Endothelial cell (in vitro differentiated cells): ENCODE measurements around the gene CCDC106. TPM values are rescaled to one million over a fixed set of nuclear protein-coding genes. Genes with fewer than 3 reads are reported as not detected.

ENCODE experiments used
- DNase-seq: peaks from one replicate; pipeline ENCODE4 v3.0.0; 2021; ENCODE audit warnings: low spot score
- H3K27ac Mint-ChIP-seq: one replicate; pipeline ENCODE4 v1.8.0; 2021; ENCODE audit warnings: mixed read lengths, inconsistent platforms; ENCODE audit not compliant: unreplicated experiment
- H3K27me3 Mint-ChIP-seq: one replicate; pipeline ENCODE4 v1.8.0; 2021; ENCODE audit warnings: mild to moderate bottlenecking, moderate library complexity, mixed read lengths, inconsistent platforms; ENCODE audit not compliant: unreplicated experiment
- H3K36me3 Mint-ChIP-seq: one replicate; pipeline ENCODE4 v1.8.0; 2021; ENCODE audit warnings: mild to moderate bottlenecking, low read depth, mixed read lengths, inconsistent platforms; ENCODE audit not compliant: unreplicated experiment
- H3K4me1 Mint-ChIP-seq: one replicate; pipeline ENCODE4 v1.8.0; 2021; ENCODE audit warnings: mild to moderate bottlenecking, mixed read lengths, inconsistent platforms; ENCODE audit not compliant: unreplicated experiment
- H3K4me3 Mint-ChIP-seq: one replicate; pipeline ENCODE4 v1.8.0; 2021; ENCODE audit warnings: mild to moderate bottlenecking, mixed read lengths, inconsistent platforms; ENCODE audit not compliant: unreplicated experiment
- H3K9me3 Mint-ChIP-seq: one replicate; pipeline ENCODE4 v1.8.0; 2021; ENCODE audit warnings: mixed read lengths, inconsistent platforms; ENCODE audit not compliant: unreplicated experiment
- total RNA-seq: library from RNA; stranded (reverse); fragmentation: NEBNext Ultra II Directional; extraction: Animal tissue kit (Norgen Biotek cat#: 25700); gene quantifications from one replicate; pipeline ENCODE4 v1.2.1, GENCODE V29; 2021; ENCODE audit not compliant: unreplicated experiment
- TF ChIP-seq, protein P1 (sequence below): fragments of 200-600 bp; sonication (generic); IDR thresholded peaks from one replicate; pipeline ENCODE4 v1.5.0; 2021; ENCODE audit warnings: antibody characterized with exemption; ENCODE audit not compliant: unreplicated experiment

Gene CCDC106
- total RNA-seq, 1 donor from 2014 or later: 20.1 TPM

DNA sequence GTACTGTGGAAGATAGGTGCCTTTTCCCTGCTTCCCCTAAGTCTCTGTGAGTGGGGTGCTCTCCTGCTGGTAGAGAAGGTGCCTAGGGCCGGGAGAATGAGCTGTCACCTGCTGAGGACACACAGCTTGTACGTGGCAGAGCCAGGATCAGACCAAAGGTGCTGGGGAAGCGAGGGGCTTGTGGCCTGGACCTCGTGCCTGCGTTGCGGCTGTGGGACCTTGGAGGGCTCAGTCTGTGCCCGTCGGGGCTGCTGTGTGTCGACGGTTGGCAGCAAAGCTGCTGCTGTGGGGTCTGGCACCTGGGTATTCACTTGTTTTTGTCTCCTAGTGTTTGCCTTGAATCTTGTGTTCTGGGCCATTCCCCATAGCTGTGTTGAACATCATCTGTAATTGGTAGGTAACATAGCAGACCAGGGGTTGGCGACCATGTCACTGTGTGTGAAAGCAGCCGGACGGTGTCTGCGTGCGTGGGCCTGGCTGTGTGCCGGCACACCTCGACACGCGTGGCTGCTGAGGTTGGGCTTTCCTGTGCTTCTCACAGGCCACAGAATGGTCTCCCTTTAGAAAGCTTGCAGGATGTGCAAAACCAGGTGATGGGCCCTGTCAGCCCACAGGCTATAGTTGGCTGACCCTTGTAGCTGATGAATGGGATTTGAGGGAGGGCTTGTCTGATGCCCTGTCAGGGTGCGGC is 16.0 kb downstream of the CCDC106 start:
- Mint-ChIP-seq H3K4me3 (no peak overlapping the region), H3K27me3 (peaks cover 40% of the 10 kb centered on the region), H3K36me3 (peaks cover 61% of the 10 kb centered on the region), H3K27ac (peak overlapping the region; percentile 93), H3K4me1 (peaks cover 41% of the 10 kb centered on the region), H3K9me3 (no peaks in the 10 kb centered on the region)
- TF ChIP-seq, protein P1, sequence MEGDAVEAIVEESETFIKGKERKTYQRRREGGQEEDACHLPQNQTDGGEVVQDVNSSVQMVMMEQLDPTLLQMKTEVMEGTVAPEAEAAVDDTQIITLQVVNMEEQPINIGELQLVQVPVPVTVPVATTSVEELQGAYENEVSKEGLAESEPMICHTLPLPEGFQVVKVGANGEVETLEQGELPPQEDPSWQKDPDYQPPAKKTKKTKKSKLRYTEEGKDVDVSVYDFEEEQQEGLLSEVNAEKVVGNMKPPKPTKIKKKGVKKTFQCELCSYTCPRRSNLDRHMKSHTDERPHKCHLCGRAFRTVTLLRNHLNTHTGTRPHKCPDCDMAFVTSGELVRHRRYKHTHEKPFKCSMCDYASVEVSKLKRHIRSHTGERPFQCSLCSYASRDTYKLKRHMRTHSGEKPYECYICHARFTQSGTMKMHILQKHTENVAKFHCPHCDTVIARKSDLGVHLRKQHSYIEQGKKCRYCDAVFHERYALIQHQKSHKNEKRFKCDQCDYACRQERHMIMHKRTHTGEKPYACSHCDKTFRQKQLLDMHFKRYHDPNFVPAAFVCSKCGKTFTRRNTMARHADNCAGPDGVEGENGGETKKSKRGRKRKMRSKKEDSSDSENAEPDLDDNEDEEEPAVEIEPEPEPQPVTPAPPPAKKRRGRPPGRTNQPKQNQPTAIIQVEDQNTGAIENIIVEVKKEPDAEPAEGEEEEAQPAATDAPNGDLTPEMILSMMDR: no peak
- DNase-seq: no peak

DNA sequence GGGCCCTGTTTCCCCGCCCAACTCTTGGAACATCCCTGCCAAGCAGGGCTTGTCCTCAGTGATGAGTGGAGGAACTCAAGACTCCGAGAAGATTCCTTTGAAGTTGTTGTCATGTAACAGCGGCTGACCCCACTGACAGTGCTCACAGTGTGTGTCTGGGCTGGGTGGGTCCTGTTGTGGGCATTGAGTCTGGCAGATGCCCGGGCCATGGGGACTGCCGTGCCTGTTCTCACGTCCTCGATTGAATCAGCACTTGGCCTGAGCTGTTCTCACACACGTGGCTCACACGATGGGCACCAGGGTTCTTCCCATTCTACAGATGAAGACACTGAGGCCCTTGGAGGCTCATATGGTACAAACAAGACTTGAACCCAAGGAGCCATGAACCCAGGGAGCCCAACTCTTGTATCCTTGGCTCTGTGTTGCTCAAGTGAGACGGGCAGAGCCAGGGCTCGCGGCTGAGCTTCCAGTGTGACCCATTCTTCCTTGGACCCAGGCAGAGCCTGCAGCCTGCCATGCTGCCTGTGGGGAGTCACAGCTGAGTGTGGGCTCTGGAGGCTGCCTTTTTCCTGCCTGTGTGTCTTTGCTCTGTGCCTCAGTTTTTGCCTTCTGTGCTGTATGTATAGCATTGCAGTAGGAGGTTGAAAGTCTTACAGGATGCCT is 18.5 kb downstream of the CCDC106 start:
- no peak overlapping the region for H3K4me3 Mint-ChIP-seq
- H3K27me3 Mint-ChIP-seq: peaks cover 40% of the 10 kb centered on the region
- TF ChIP-seq, protein P1: no peak
- peaks cover 27% of the 10 kb centered on the region for H3K4me1 Mint-ChIP-seq
- H3K9me3 Mint-ChIP-seq: no peaks in the 10 kb centered on the region
- H3K36me3 Mint-ChIP-seq: peaks cover 68% of the 10 kb centered on the region
- DNase-seq: no peak
- H3K27ac Mint-ChIP-seq: no peak overlapping the region

DNA sequence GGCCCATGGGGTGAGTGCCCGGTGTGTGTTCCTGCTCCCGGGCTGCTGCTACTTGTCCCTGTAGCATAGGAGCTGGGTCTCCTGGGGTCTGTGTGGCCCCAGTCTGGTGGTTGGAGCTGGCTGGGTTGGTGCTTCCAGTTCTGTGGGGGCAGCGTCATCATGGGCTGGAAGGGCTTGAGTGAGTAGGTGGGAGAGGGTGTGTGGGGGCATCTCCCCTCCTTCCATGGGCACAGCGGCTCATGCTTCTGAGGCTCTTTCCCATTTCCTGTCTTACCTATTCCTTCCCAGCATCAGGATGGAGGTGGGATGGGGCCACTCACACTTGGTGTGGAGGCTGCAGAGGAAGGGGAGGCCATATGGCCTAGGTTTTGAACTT is 19.0 kb downstream of the CCDC106 start:
- peaks cover 64% of the 10 kb centered on the region for H3K36me3 Mint-ChIP-seq
- TF ChIP-seq, protein P1: no peak

DNA sequence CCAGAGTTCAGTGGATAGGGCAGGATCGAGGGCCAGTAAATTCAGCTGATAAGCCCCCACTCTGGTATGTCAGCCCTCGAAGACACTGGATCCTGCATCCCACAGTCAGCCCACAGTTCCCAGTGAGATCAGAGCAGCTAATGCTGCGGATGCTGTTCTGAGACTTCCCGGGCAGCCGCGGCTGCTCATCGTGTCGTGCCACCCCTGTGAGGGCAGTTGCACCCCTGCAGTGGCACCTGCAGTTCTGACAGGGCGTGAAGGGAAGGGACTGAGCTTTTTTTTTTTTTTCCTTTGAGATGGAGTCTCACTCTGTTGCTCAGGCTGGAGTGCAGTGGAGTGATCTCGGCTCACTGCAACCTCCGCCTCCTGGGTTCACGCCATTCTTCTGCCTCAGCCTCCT is 19.5 kb downstream of the CCDC106 start:
- H3K27me3 Mint-ChIP-seq: peaks cover 33% of the 10 kb centered on the region
- no peak for DNase-seq
- peaks cover 65% of the 10 kb centered on the region for H3K36me3 Mint-ChIP-seq
- no peak overlapping the region for H3K27ac Mint-ChIP-seq
- H3K4me1 Mint-ChIP-seq: peaks cover 23% of the 10 kb centered on the region
- TF ChIP-seq, protein P1: no peak
- H3K4me3 Mint-ChIP-seq: no peak overlapping the region
- no peaks in the 10 kb centered on the region for H3K9me3 Mint-ChIP-seq

More for the DNA sequence above, 19.0 kb downstream of the CCDC106 start:
- Mint-ChIP-seq H3K27me3 (peaks cover 36% of the 10 kb centered on the region), H3K4me1 (peaks cover 22% of the 10 kb centered on the region), H3K4me3 (no peak overlapping the region), H3K27ac (peak overlapping the region; percentile 18), H3K9me3 (no peaks in the 10 kb centered on the region)
- no peak for DNase-seq

DNA sequence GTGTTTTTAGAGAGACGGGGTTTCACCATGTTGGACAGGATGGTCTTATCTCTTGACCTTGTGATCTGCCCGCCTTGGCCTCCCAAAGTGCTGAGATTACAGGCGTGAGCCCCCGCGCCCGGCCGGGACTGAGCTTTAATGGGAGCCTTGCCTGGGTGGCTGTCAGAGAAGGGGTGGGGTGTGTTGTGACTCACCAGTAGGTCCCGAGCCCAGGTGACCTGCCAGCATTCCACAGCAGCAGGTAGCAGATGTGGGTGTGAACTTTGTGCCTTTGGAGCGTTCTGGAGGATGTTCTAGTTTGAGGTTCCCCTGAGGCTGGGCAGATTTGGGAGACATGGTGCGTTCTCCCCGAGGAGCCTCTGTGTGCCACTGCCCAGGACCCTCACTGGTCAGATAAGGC is 19.9 kb downstream of the CCDC106 start:
- peaks cover 19% of the 10 kb centered on the region for H3K4me1 Mint-ChIP-seq
- no peak overlapping the region for H3K4me3 Mint-ChIP-seq
- peaks cover 61% of the 10 kb centered on the region for H3K36me3 Mint-ChIP-seq
- no peak for DNase-seq
- H3K27ac Mint-ChIP-seq: peak overlapping the region; percentile 13
- TF ChIP-seq, protein P1: no peak
- H3K27me3 Mint-ChIP-seq: peaks cover 29% of the 10 kb centered on the region
- H3K9me3 Mint-ChIP-seq: no peaks in the 10 kb centered on the region
